ENCODE measurements around the gene ARID4A. TPM values are rescaled to one million over a fixed set of nuclear protein-coding genes. Genes with fewer than 3 reads are reported as not detected.

The ARID4A gene
- total and polyA plus RNA-seq, 10 of the 15 experiments (the other 5 are each of a cell fraction or from before 2014, with no cell fraction given): 5.2 to 18.9 (median 12.5) TPM

- TF ChIP-seq SMAD5 (IDR thresholded peaks at IDR 0.05; ENCODE audit: low read depth) (no peak), MTA3 (IDR thresholded peaks at IDR 0.05; ENCODE audit: borderline replicate concordance, low read length) (no peak), PML (IDR thresholded peaks at IDR 0.05; ENCODE audit: low read length) (no peak), ZBTB11 (CRISPR knock-in tag; IDR thresholded peaks at IDR 0.05) (no peak), BMI1 (IDR thresholded peaks at IDR 0.05; ENCODE audit: borderline replicate concordance) (no peak), ZNF207 (IDR thresholded peaks at IDR 0.05; ENCODE audit: borderline replicate concordance) (no peak), ESRRA (IDR thresholded peaks at IDR 0.05; ENCODE audit: low read length) (no peak), MXI1 (IDR thresholded peaks at IDR 0.05; ENCODE audit: low read depth, low read length) (no peak), CUX1 (IDR thresholded peaks at IDR 0.05; ENCODE audit: insufficient replicate concordance, low read depth, low read length) (no peak)
- TF ChIP-seq, protein P1, sequence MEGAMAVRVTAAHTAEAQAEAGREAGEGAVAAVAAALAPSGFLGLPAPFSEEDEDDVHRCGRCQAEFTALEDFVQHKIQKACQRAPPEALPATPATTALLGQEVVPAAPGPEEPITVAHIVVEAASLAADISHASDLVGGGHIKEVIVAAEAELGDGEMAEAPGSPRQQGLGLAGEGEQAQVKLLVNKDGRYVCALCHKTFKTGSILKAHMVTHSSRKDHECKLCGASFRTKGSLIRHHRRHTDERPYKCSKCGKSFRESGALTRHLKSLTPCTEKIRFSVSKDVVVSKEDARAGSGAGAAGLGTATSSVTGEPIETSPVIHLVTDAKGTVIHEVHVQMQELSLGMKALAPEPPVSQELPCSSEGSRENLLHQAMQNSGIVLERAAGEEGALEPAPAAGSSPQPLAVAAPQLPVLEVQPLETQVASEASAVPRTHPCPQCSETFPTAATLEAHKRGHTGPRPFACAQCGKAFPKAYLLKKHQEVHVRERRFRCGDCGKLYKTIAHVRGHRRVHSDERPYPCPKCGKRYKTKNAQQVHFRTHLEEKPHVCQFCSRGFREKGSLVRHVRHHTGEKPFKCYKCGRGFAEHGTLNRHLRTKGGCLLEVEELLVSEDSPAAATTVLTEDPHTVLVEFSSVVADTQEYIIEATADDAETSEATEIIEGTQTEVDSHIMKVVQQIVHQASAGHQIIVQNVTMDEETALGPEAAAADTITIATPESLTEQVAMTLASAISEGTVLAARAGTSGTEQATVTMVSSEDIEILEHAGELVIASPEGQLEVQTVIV (IDR thresholded peaks at IDR 0.05; ENCODE audit: borderline replicate concordance, partially characterized antibody): no peak
Measured at GRCh38 chr14:58288106-58288792, 10.1 kb upstream of the ARID4A start (continued).
